CD4-positive, alpha-beta T cell treated with Interleukin-4 for 4 hours (primary cell): Measurements from ENCODE around the gene ACSS3.

ENCODE experiments used
- DNase-seq: peaks from one replicate; pipeline ENCODE4 v3.0.0-alpha.2; 2020

The ACSS3 gene

DNA sequence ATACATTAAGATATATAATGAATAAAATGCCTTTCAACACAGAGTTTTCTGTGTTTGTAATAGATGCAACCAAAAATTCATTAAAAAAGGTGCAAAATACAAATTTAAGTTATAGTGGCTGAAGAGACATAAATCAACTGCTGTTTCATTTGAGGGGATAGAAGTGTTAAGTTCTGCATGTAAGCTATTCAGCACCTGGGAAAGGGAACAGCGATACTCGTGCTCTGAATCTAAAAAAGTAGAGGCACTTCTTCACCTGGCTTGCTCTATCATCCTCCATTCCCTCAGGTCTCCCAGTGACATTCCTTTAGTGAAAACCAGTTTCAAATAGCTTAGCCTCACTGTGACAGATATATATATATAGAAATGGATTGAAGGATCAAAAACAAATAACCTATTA is 222.6 kb downstream of the ACSS3 start:
- DNase-seq: no peak

DNA sequence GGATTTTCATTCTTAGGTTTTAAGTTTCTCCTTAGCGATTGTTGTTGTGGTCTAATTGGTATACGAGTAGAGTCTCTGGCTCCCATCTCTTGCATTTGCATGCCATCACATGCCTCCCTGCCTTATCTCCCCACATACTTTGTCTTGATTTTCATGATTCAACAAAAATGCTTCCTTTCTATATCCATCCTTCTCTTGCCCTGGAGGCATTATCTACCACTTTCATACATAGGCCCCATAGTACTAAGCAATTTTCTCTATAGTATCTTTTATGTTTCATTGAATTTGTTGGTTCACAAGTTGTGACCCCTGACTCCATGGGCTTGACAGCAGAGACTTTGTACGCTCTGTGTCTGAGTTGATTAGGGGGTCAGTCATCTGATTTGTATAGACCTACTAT is 226.1 kb downstream of the ACSS3 start:
- DNase-seq: no peak
